NCI-H2227 treated with DMSO at 0.1 percent for 48 hours (cell line): Measurements from ENCODE around the gene SETDB1.

Experiments used
- DNase-seq: peaks from one replicate; lab custom pipeline; 2025; lab: John Stamatoyannopoulos, UW

The SETDB1 gene

DNA sequence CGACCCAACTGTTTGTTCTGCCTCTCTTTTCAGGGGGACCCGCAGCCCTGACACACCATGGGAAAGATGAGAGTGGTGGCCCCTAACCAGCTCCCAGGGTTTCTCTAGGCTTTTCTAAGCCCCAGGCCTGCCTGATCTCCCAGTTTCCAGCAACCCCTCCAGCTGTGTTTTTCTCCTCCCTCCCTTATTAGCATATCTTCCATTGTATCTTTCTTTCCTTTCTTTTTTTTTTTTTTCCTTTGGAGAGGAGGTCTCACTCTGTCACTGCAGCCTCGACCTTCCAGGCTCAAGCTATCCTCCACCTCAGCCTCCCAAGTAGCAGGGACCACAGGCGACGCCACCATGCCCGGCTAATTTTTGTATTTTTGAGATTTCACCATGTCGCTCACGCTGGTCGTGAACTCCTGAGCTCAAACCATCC is 50.2 kb downstream of the SETDB1 start:
- DNase-seq, result no peak

DNA sequence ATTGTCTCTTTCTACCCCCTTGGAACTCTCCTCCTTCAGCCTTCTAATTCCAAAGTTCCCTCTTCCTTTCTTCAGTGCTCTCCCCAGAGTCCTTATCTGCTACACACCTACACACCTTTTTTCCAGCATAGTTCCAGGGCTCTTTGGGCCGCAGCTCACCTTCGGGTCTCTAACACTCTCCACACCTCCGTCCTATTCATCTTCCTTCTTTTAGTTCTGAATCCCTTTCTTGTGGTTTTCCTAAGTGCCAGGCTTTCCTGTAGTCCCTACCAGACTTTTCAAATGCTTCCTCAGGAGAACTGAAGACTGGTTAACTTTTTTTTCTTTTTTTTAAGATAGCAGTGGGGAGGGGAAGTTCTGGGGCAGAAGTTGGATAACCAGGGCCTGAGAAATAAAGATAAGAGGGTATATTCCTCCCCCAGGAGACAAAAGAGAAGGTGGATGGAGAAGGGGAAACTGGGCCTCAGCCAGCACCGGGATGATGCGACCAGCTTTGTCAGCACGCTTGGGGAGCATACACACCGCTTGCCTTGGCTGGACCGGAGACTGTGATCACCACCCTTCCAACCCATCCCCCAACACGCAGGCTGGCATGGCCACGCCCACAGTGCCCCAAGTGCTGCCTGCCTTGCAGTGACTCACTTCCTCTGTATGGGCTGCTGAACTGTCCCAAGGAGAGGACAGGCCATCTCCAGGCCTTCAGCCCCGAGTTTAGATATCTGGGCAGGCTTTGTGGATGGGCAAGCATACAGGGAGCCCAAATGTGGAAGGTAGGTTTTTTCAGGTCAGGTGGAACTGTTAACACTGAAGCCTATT is 50.9 kb downstream of the SETDB1 start:
- DNase-seq, result no peak

DNA sequence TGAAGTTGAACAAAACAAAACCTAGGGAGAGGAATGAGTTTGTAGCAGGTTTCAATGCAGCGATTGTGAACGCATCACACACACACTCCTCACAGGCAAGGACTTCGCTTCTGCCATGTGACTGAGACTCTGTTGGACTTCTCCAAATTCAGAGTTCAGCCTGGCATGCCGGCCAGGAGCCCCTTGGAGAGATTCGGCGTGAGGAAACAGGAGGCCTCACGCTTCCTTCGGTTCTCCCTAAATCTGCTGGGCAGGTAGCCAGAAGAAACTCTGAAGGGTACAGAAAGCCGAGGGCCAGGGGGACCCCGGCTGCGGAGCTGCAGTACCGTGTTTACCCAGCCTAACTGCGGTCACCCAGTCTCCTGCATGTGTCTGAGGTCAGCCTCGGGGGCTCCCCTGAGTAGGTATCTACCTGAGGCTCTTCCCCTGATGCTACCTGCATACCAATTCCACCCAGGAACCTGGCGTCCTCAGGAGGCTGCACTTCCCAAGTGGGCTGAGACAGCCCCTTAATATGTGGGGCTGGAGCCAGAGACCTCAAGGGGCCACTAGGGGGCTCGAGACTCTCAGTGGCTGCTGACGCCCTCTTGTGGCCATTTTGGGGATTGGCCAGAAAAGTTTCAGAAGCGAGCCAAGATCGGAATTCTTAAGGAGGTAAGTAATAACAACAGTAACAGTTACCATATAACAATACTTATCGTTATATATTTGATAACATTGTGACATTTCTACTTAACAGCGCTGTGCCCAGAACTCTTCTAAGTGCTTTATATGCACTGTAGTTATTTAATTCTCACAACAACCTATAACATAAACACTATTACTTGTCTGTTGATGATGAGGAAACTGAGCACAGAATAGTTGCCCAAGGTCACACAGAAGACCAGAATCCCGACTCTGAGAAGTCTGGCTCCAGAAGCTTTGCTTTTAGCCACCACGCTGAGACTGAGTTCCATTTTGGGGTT is 53.2 kb downstream of the SETDB1 start:
- DNase-seq, result peak; percentile 82

DNA sequence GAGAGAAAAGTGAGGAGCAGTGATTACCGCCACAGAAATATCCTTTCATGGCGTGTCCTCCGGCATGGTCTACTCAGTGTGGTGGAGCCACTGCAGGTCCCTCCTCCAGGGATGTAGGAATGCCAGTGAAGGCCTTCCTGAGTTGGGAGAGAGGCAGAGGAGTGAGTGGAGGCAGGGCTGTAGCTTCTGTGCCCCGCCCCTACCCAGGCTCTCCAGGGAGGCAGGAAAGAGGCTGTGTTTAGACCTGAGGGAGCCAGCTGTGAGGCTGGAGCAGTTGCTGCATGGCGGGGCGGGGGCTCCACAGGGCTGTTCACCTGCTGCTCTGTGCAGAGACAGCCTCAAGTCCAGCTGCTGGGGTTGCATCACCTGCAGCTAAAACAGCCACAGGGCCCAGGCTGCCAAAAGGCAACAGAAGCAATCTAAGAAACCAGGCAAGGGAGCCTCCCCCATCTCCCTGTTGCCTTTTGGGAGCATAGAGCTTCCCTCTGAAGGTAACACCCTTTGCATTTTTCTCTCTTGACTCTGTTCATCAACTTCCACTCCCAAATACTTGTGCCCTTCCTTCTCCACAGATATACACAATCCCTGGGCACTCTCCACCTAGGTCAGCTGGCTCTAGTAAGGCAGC is 55.1 kb downstream of the SETDB1 start:
- DNase-seq, result peak; percentile 43

DNA sequence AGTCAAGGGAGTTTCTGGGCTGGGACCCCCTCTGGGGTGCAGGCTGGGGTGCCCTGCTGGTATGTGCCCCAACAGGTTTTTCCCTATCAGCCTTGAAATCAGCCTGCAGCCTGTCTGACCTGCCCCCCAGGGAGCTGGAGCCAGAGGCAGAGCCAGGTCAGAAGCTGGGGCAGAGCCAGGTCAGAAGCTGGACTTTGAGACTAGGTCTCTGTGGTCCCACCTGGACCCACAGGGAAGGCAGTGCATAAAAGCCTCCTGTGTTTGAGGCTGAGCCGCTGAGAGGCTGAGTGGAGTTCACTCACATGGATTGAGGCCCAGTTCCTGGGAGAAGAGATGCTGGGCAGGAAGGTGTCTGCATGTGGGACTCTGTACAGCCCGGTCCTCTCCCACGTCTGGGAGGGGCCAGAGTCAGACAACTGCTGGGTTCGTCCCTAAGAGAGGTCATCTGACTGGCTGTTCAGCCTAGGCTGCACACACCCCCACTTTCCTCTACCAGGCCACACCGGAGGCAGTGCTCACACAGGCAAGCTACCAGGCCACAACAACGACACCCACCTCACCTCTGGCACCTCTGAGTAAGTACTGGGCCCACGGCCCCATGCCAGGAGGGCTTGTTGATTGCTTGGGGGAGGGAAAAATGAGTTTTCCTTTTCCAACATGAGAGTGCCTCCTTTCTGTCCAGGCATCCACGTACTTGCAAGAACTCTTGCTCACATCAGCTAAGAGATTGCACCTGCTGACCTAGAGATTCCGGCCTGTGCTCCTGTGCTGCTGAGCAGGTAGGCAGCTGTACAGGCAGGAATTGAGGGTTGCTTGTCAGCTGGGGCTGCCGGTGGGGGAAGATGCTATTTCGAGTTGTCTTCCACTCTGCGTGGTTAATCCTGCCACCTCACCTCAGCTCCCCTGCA is 55.9 kb downstream of the SETDB1 start, which contains the start of gene ANXA9:
Gene ANXA9 (plus strand): TSS at position 488 of the 908 bp plus-strand sequence. CDS start 814 bp downstream, outside the sequence.
- no peak for DNase-seq

DNA sequence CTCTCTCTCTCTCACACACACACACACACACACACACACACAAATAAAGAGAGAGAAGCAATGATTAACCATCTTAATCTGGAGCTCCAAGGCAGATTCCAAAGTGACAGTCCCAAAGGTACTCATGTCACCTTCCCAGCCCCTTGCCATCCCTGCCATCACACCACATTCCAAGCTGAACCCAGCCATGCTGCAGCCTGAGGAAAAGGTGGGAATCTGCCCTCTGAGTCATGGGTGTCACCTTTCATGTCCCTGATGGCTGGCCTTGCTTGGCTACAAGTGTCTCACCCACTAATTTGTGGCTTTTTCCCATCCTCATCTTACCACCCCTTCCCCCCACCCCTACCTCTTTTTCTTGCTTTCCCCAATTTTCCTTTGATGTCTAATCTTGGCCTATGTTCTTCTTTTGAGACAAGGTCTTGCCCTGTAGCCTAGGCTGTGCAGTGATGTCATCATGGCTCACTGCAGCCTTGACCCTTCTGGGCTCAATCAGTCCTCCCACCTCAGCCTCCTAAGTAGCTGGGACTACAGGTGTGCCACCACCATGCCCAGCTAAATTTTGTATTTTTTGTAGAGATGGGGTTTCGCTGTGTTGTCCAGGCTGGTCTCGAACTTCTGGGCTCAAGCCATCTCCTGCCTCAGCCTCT is 59.1 kb downstream of the SETDB1 start:
- no peak for DNase-seq

DNA sequence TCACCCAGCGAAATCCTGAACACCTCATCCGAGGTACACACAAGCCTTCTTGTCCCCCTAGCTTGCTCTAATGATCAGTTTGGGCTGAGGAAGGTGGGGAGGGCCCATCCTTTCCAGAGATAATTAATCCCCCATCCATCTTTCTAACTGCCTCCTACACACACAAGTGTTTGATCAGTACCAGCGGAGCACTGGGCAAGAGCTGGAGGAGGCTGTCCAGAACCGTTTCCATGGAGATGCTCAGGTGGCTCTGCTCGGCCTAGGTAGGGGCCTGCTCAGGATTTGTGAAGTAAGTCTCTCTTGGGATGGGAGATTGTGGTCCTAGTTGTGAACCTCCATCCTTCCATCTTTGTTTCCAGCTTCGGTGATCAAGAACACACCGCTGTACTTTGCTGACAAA is 61.8 kb downstream of the SETDB1 start:
- DNase-seq, result no peak

DNA sequence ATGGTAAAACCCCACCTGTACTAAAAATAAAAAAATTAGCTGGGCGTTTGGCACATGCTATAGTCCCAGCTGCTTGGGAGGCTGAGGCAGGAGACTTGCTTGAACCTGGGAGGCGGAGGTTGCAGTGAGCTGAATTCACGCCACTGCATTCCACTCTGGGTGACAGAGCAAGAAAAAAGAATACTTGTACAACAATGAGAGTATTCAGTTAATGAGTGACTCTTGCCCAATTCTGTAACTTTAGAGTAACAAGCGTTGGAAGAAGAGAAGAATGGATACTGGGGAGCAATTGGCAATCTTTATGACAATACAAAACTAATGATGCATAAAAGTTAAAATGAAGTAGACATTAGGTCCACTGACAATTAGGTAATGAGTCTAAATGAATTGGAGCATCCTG is 66.5 kb downstream of the SETDB1 start:
- DNase-seq, result no peak

DNA sequence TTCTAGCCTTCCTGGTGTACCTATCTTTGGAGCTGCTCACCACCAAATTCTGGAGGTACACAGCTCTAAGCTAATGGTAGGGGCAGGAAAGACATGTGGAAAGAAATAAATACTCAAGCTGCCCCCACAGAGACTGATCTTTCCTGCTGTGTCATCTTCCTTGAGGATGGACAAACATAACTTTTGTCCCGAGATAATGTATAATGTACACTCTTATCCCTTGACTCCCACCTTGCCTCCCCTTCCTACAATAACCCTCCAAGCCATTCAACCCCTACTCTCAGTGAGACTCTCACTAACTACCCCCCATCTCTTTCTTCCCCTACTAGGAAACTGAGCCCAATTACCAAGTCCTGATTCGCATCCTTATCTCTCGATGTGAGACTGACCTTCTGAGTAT is 68.1 kb downstream of the SETDB1 start:
- DNase-seq, result no peak

DNA sequence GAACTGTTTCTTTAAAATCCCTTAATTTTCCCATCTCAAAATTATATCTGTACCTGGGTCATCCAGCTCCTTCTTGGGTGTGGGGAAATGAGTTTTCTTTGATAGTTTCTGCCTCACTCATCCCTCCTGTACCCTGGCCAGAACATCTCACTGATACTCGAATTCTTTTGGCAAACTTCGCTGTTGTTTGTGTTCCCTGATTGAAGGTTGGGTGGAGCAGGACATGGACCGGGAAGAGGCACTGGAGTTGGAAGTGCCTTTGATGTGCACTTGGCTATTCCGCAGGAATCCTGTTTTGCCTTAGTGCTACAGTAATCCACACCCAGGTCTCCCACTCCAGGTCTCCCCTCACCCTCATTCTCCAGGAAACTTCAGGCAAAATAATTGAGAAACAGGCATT is 69.3 kb downstream of the SETDB1 start:
- no peak for DNase-seq

DNA sequence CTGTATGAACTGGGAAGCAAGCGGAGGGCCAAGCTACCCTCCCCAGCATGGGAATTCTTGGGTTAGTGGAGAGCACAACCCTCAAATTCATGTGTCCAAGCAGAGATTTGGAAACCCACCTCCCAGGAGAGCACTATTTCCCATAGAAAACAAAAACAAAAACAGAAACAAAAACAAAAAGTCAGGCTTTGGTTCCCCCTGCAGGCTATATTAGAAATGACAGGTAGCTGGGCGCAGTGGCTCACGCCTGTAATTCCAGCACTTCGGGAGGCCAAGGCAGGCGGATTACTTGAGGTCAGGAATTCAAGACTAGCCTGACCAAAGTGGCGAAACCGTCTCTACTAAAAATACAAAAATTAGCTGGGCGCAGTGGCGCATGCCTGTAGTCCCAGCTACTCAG is 69.7 kb downstream of the SETDB1 start:
- peak; percentile 35 for DNase-seq

DNA sequence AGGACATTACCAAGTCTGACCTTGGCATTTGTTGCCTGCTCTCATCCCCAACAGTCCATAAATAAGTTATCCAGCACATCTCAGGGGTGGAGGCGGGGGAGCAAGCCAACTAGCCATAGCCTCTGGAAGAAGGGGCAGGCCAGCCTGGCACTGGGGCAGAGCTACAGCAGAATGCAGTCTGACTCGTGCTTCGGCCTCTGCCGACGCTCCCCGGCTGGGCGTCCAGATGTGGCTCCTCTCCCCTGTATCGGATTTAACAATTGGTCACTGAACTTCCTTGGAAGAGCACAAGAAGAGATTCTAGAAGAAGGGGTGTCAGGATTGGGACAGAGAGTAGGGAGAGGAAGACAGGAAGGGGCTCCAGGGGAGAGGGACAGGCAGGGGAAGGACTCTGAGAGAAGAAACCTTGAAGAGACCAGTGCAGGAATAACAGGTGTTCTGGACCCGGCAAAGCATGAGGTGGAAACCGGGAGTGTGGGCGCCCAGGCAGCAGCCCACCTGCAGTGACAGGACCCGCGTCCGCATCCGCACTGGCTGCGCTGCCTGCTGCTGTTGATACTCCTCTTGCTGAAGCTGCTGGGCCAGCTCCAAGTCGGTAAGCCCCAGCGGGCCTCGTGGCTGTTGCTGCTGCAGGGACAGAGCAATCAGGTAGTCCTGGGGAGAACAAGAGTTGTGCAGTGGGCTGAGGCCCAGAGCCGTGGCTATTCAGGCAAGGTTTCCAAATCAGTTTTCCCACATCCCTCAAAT is 71.1 kb downstream of the SETDB1 start:
- DNase-seq, result no peak

DNA sequence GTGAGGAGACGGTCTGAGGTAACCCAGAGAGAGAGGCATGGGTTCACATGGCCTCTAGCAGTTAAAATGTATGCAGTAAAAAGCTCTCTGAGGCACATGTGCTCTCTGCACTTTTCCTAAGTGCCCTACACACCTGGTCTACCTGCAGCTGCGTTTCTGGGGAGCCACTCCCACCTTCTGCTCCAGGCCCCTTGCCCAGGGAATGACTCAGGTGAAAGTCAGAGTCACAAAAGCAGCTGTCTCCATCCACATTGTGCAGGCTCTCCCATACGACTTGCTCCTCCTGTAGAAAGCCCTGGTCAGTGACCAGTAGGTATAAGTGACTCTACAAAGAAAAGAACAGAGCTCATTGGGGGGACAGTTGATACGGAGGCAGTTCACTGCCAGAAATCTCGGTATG is 71.8 kb downstream of the SETDB1 start:
- DNase-seq, result no peak

DNA sequence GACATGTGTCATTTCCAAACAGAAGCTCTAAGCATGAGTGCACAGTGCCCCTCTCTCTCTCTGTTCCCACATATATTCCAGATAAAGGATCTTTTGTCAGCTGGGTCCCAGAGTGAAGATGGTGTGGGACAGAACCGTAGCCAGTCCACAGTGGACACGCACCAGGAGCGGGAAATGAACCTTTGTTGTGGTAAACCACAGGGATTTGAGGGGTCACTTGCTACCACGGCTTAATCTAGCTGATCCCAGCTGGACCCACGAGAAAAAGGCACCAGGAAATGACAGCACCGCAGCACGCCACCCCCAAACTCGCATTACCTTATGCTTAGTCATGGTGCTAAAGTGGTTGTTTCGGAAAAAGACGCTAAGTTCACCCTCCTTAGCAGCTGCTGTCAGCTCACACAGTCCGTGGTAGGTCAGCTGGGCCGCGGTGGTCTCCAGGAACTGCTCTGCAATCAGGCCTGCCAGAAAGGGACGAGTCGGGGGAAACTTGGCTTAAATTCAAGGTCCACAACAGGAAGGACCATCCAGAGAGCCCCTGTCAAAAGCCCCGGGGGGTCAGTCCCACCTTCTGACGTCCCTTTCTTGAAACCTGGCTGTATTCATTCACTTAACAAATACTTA is 73.0 kb downstream of the SETDB1 start:
- no peak for DNase-seq

DNA sequence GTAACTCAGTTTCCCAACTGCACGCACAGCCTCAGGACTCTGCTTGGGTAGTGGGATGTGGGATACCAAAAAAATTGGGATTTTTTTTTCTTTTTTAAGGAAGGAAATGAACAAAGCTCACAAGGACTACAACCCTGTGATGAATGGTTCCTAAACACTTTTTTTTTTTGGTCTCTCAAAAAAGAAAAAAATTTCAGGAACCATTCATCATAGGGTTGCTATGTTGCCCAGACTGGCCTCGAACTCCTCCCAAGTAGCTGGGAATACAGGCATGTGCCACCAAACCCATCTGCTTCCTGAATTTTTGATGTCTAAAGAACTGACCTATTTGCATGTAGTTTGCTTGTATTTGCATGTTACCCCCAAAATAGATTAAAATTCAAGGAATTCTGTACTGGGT is 73.8 kb downstream of the SETDB1 start:
- no peak for DNase-seq

DNA sequence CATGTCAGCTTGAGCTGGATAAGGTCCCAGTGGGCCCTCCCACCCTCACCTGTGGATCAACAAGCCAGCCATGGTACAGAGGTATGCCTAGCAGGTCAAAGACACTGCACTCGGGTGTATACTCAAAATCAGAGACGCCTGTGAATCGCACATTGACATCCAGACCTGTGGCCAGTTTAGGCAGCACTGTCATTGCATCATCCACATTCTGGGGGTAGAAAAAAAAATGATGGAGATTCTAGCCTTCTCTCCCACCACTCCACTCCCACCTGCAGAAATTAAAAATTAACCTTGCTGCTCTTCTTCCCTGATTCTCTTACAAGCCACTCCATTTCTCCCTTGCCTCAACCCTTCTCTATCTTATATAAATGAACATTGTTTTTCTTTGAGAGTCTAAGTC is 74.2 kb downstream of the SETDB1 start:
- no peak for DNase-seq

DNA sequence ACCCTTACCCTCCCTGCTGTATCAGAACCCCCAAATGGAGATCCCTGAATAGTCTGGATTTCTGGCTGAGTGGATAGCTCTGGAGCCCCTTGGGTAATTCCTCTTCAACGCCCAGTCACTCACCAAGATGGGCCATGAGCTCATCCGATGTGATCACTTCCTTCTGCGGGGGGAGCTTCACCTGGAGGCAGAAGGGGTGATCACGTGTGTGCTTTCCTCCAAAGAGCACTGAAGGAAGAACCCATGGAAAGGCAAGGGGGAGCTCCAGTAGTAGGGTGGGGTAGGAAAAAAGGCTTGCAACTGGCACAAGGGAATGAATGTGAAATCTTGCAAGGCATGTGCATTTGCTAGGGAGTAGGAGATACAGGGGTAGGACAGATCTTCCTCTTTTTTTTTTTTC is 75.4 kb downstream of the SETDB1 start:
- DNase-seq, result no peak

DNA sequence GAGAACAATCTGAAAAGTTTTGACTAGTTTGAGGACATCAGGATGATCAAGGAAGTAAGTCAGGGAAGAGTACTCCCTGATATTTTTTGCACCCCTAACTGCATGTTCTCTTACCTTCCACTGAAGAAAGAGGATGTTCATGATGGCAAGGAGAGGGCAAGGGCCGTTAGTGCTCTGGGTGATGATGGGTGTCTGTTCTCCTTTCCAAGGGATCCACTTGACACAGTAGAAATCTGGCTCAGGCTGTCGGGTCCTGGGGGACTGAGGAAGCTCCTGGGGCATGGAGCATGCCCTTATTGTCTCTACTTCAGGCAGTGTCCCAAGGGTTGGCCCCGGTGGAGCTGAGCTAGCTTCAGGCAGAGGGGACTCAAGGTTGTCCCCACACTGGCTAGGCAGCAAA is 75.9 kb downstream of the SETDB1 start:
- DNase-seq, result no peak

DNA sequence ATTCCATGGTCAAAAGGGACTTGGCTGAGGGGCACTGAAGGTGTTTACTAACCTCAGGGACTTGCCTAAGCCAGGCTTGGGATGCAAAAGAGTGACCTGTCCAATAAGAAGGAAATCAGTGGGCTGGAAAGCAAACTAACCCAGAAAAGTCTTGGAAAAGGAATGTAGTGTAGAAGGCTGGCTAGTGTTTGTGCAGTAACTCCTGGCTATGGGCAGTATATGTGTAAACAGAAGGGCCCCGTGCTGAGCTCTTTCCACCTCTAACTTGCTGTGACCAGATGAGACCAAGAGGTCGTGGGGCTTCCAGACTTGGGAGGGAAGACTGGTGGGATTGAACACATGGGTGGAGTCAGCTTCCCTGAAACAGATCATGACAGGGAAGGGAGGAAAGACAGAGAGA is 76.4 kb downstream of the SETDB1 start:
- no peak for DNase-seq

DNA sequence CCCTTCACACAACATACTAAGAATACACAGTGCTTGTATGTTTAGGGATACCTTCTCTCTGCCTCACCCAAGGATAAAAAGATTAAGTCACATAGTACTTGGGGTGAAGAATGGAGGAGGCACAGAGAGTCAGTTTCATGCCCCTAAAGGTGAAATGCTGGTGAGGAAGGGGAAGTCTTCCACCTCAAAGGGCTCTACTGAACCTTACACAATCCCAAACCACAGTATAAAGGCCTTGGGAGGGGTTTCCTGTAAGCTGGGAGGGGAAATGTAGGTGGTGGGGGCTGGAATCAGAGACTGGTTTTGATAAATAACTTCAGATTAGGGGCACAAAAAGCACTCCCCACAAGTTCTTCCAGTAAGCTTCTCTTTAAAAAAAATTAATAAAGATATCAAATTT is 77.0 kb downstream of the SETDB1 start:
- DNase-seq, result no peak
